ENCODE data around the gene ANKRD6. TPM values are rescaled to one million over a fixed set of nuclear protein-coding genes. Genes with fewer than 3 reads are reported as not detected.

ANKRD6 gene
- total RNA-seq, 1 donor from 2014 or later = 13.3 TPM

- intact Hi-C loops (cut with DNase I) = no loop called here
- DNase-seq (ENCODE audit: extremely low spot score in 2 of 2) = no peak
- Histone ChIP-seq H3K4me3 (no peak overlapping the region), H3K4me1 (peaks cover 11% of the 10 kb centered on the region), H3K9me3 (no peaks in the 10 kb centered on the region), H3K27me3 (no peaks in the 10 kb centered on the region), H3K36me3 (peaks cover 0 to 28% of the 10 kb centered on the region in 2 donors), H3K27ac (no peak overlapping the region)
- TF ChIP-seq CTCF (IDR thresholded peaks at IDR 0.05) (no peak), POLR2AphosphoS5 (IDR thresholded peaks at IDR 0.05; ENCODE audit: insufficient read depth in 1 of 2, low read depth in 1 of 2) (no peak), POLR2A (IDR thresholded peaks at IDR 0.05) (no peak)
These were observed 210.0 kb downstream of the ANKRD6 start for GRCh38 chr6:89642956-89643355.

GRCh38 chr6:89643406-89643805, 210.5 kb downstream of the ANKRD6 start:
- Histone ChIP-seq H3K4me1 (peaks cover 10% of the 10 kb centered on the region), H3K27ac (no peak overlapping the region), H3K4me3 (no peak overlapping the region), H3K9me3 (no peaks in the 10 kb centered on the region), H3K36me3 (peaks cover 0 to 30% of the 10 kb centered on the region in 2 donors), H3K27me3 (no peaks in the 10 kb centered on the region)
- TF ChIP-seq CTCF (IDR thresholded peaks at IDR 0.05) (no peak), POLR2AphosphoS5 (IDR thresholded peaks at IDR 0.05; ENCODE audit: insufficient read depth in 1 of 2, low read depth in 1 of 2) (no peak), POLR2A (IDR thresholded peaks at IDR 0.05) (no peak)
- intact Hi-C loops (cut with DNase I) = no loop called here
- no peak for DNase-seq (ENCODE audit: extremely low spot score in 2 of 2)

- intact Hi-C loops (cut with DNase I) = no loop called here
- no peaks in the 10 kb centered on the region for H3K4me1 ChIP-seq
- DNase-seq (ENCODE audit: extremely low spot score in 2 of 2) = no peak
- no peak overlapping the region for H3K27ac ChIP-seq
- peaks cover 0 to 38% of the 10 kb centered on the region in 2 donors for H3K36me3 ChIP-seq
- TF ChIP-seq CTCF (IDR thresholded peaks at IDR 0.05) = no peak
- TF ChIP-seq POLR2AphosphoS5 (IDR thresholded peaks at IDR 0.05; ENCODE audit: insufficient read depth in 1 of 2, low read depth in 1 of 2) = no peak
- no peak for TF ChIP-seq POLR2A (IDR thresholded peaks at IDR 0.05)
- no peaks in the 10 kb centered on the region for H3K9me3 ChIP-seq
- H3K27me3 ChIP-seq = no peaks in the 10 kb centered on the region
- no peak overlapping the region for H3K4me3 ChIP-seq
These were observed 211.9 kb downstream of the ANKRD6 start for GRCh38 chr6:89644864-89645263.

GRCh38 chr6:89649682-89650081, 216.7 kb downstream of the ANKRD6 start:
- intact Hi-C loops (cut with DNase I) = no loop called here
- no peak for TF ChIP-seq POLR2A (IDR thresholded peaks at IDR 0.05)
- TF ChIP-seq CTCF (IDR thresholded peaks at IDR 0.05) = no peak
- TF ChIP-seq POLR2AphosphoS5 (IDR thresholded peaks at IDR 0.05; ENCODE audit: insufficient read depth in 1 of 2, low read depth in 1 of 2) = no peak
- peaks cover 0 to 62% of the 10 kb centered on the region in 2 donors for H3K36me3 ChIP-seq
- H3K4me3 ChIP-seq = no peak overlapping the region
- H3K4me1 ChIP-seq = no peaks in the 10 kb centered on the region
- H3K27ac ChIP-seq = no peak overlapping the region
- no peaks in the 10 kb centered on the region for H3K27me3 ChIP-seq
- no peaks in the 10 kb centered on the region for H3K9me3 ChIP-seq
- no peak for DNase-seq (ENCODE audit: extremely low spot score in 2 of 2)

- TF ChIP-seq POLR2A (IDR thresholded peaks at IDR 0.05) (no peak), CTCF (IDR thresholded peaks at IDR 0.05) (no peak), POLR2AphosphoS5 (IDR thresholded peaks at IDR 0.05; ENCODE audit: insufficient read depth in 1 of 2, low read depth in 1 of 2) (no peak)
- Histone ChIP-seq H3K9me3 (no peaks in the 10 kb centered on the region), H3K27me3 (no peaks in the 10 kb centered on the region), H3K36me3 (peaks cover 0 to 71% of the 10 kb centered on the region in 2 donors), H3K4me3 (no peak overlapping the region), H3K4me1 (no peaks in the 10 kb centered on the region), H3K27ac (no peak overlapping the region)
- intact Hi-C loops (cut with DNase I) = no loop called here
- no peak for DNase-seq (ENCODE audit: extremely low spot score in 2 of 2)
These were observed 217.6 kb downstream of the ANKRD6 start for GRCh38 chr6:89650579-89650978.

Measured in vagina (tissue), 2 donors.